HG02852 (cell line): Measurements from ENCODE around the gene CEP85L.
A peak's percentile ranks its signal among the peaks of the same experiment; 100 is the strongest.

Experiments
- ATAC-seq: cut with Tn5 transposase; IDR thresholded peaks from one replicate; pipeline ENCODE4 v1.9.1; 2021; ENCODE audit warnings: mild to moderate bottlenecking, moderate library complexity; ENCODE audit not compliant: unreplicated experiment

CEP85L gene

GRCh38 chr6:118504611-118505010, 146.8 kb downstream of the CEP85L start:
- ATAC-seq, result no peak

- ATAC-seq, result no peak
Observed at GRCh38 chr6:118502169-118502568, 149.2 kb downstream of the CEP85L start.

GRCh38 chr6:118501765-118502164, 149.6 kb downstream of the CEP85L start:
- no peak for ATAC-seq

- ATAC-seq, result no peak
Observed at GRCh38 chr6:118501099-118501498, 150.3 kb downstream of the CEP85L start.

GRCh38 chr6:118500130-118501015, 151.0 kb downstream of the CEP85L start:
- ATAC-seq, result no peak

- ATAC-seq, result no peak
Observed at GRCh38 chr6:118495485-118496280, 155.7 kb downstream of the CEP85L start.

- ATAC-seq, result no peak
Observed at GRCh38 chr6:118494091-118494490, 157.3 kb downstream of the CEP85L start.

- ATAC-seq, result no peak
Observed at GRCh38 chr6:118489990-118490389, 161.4 kb downstream of the CEP85L start.

GRCh38 chr6:118488631-118489030, 162.8 kb downstream of the CEP85L start:
- no peak for ATAC-seq

- peak; percentile 98 for ATAC-seq
Observed at GRCh38 chr6:118485601-118486550, 165.5 kb downstream of the CEP85L start.

GRCh38 chr6:118476551-118476950, 174.8 kb downstream of the CEP85L start:
- ATAC-seq, result no peak

GRCh38 chr6:118473266-118473665, 178.1 kb downstream of the CEP85L start:
- no peak for ATAC-seq

GRCh38 chr6:118469468-118469867, 181.9 kb downstream of the CEP85L start:
- no peak for ATAC-seq

GRCh38 chr6:118468682-118469465, 182.5 kb downstream of the CEP85L start:
- ATAC-seq, result no peak

- no peak for ATAC-seq
Observed at GRCh38 chr6:118467181-118467580, 184.2 kb downstream of the CEP85L start.

GRCh38 chr6:118464620-118465019, 186.8 kb downstream of the CEP85L start:
- no peak for ATAC-seq

GRCh38 chr6:118460958-118461470, 190.4 kb downstream of the CEP85L start:
- no peak for ATAC-seq

- no peak for ATAC-seq
Observed at GRCh38 chr6:118456982-118457381, 194.4 kb downstream of the CEP85L start.

GRCh38 chr6:118451839-118452238, 199.6 kb downstream of the CEP85L start:
- no peak for ATAC-seq

GRCh38 chr6:118444796-118445195, 206.6 kb downstream of the CEP85L start:
- ATAC-seq, result no peak
